ENCODE results near the gene GCNA.
"Not testable (repeated sequence)": the region's sequence is repeated elsewhere in the genome, so short reads cannot be mapped to it uniquely, and the experiment has no call there.

Gene GCNA

DNA sequence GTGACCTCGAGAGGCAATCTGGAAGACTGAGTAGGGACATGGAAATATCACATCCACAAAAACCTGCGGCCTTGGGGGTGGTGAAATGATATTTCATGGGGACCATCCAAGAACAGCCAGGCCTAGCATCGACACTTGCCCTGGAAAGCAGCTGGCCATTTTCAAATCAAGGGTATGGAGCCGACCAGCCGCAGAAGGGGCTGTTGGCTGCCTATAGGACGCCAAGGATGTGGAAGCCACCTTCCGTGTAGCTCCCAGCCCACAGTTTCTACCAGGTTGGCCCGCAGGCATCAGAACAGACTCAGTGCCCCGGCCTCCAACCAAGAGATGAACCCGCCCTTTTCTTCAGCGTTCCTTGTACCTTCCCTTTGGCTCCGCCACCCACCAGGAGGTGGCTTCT is 83.7 kb downstream of the GCNA start:
- no peak overlapping the region for H3K4me3 ChIP-seq (ENCODE audit: control insufficient read depth, low read depth, low read length)
- TF ChIP-seq, protein P1, sequence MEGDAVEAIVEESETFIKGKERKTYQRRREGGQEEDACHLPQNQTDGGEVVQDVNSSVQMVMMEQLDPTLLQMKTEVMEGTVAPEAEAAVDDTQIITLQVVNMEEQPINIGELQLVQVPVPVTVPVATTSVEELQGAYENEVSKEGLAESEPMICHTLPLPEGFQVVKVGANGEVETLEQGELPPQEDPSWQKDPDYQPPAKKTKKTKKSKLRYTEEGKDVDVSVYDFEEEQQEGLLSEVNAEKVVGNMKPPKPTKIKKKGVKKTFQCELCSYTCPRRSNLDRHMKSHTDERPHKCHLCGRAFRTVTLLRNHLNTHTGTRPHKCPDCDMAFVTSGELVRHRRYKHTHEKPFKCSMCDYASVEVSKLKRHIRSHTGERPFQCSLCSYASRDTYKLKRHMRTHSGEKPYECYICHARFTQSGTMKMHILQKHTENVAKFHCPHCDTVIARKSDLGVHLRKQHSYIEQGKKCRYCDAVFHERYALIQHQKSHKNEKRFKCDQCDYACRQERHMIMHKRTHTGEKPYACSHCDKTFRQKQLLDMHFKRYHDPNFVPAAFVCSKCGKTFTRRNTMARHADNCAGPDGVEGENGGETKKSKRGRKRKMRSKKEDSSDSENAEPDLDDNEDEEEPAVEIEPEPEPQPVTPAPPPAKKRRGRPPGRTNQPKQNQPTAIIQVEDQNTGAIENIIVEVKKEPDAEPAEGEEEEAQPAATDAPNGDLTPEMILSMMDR (IDR thresholded peaks at IDR 0.05; ENCODE audit: control insufficient read depth, insufficient read depth, low read depth, low read length, missing control alignments), result no peak
- no peak for DNase-seq (ENCODE audit: low read depth)

DNA sequence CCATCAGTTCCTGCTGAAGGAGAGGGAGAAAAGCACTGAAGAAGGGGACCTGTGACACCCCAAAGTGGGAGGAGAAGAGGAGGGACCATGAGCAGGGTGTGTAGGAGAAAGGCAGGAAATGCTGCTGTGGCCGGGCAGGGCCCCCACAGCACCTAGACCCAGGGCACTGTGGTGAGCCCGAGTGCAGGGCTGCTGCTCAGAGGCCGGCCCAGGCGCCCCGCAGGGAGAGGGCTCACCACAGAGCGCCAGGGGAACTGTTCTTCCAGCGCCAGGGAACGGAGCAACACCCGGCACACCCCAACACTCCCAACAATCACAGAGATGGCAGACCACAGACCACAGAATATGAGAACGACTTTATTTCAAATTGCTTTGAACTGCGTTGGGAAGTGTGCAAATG is 84.4 kb downstream of the GCNA start:
- not testable (repeated sequence) for DNase-seq (ENCODE audit: low read depth); H3K4me3 ChIP-seq (ENCODE audit: control insufficient read depth, low read depth, low read length)
